Sigmoid colon (tissue), 7 donors: ENCODE measurements around the gene NKAIN4. TPM values are rescaled to one million over a fixed set of nuclear protein-coding genes. Genes with fewer than 3 reads are reported as not detected.

Source experiments
- DNase-seq: peaks from one replicate; pipeline ENCODE4 v3.0.0-alpha.2; 2019
- H3K27ac ChIP-seq, 4 donors: fragments of 200-600 bp; sonication (generic); one replicate each; pipeline ENCODE4 v1.5.1; 2016 to 2019; ENCODE audit warnings: mild to moderate bottlenecking in 1 of 4
- H3K27me3 ChIP-seq, 3 donors: fragments of 200-600 bp; sonication (generic); one replicate each; pipeline ENCODE4 v1.5.1; 2019; ENCODE audit warnings: mild to moderate bottlenecking in 1 of 3
- H3K36me3 ChIP-seq, 4 donors: fragments of 200-600 bp; sonication (generic); one replicate each; pipeline ENCODE4 v1.5.1; 2016 to 2019
- H3K4me1 ChIP-seq, 4 donors: fragments of 200-600 bp; sonication (generic); one replicate each; pipeline ENCODE4 v1.5.1; 2017 to 2019
- H3K4me3 ChIP-seq, 4 donors: fragments of 200-600 bp; sonication (generic); one replicate each; pipeline ENCODE4 v1.5.1; 2017 to 2019; ENCODE audit warnings: mild to moderate bottlenecking in 2 of 4, moderate library complexity in 1 of 4
- H3K9me3 ChIP-seq, 4 donors: fragments of 200-600 bp in 3 of 4; sonication (generic) in 3 of 4; one replicate each; pipeline versions ENCODE4 v1.5.1 to v1.6.1; 2013 to 2019
- EP300 ChIP-seq, 4 donors: sonication (generic); formaldehyde crosslinking; IDR thresholded peaks; one replicate each; pipeline ENCODE4 v1.6.1; 2017; ENCODE audit warnings: antibody characterized with exemption in 4 of 4
- POLR2A ChIP-seq, 2 donors: fragments of 450-650 bp; IDR thresholded peaks; one replicate each; pipeline ENCODE4 v1.6.1; 2016; ENCODE audit warnings: antibody characterized with exemption in 2 of 2, mild to moderate bottlenecking in 2 of 2, moderate library complexity in 2 of 2
- POLR2AphosphoS5 ChIP-seq, 4 donors: sonication (generic); formaldehyde crosslinking; IDR thresholded peaks; one replicate each; pipeline ENCODE4 v1.6.1; 2017; ENCODE audit warnings: antibody characterized with exemption in 4 of 4
- WGBS, 2 donors: extraction: QIAGEN DNeasy Blood & Tissue Kit; methylation state at CpG; one replicate each; pipeline ENCODE4 v1.1.7; 2013; 5-methylcytosine and 5-hydroxymethylcytosine counted together
- intact Hi-C: fragments of 100-400 bp; cut with DNase I; formaldehyde crosslinking; loops from one replicate; pipeline ENCODE4 v1.15.1; 2023
- polyA plus RNA-seq, 3 donors: library from polyadenylated mRNA; stranded (reverse); fragments of 200-250 nt; gene quantifications; one replicate each; pipeline ENCODE4 v1.2.3, GENCODE V29; 2013
- total RNA-seq, 4 donors: library from RNA; depleted of rRNA; stranded (reverse); fragments of >200 nt; gene quantifications; one replicate each; pipeline ENCODE4 v1.1.0, GENCODE V29; 2016
- TF ChIP-seq, protein P1 (sequence below), 4 experiments: fragments of 450-650 bp in 3 of 4; fragments of 200-600 bp in 1 of 4; IDR thresholded peaks; one replicate each; pipeline ENCODE4 v1.5.1; 2016 to 2019; ENCODE audit warnings: antibody characterized with exemption in 4 of 4, mild to moderate bottlenecking in 3 of 4, moderate library complexity in 2 of 4
- donor health status: healthy with polysubstance abuse.
- donor health status: Bipolar disorder and iron deficiency.
- donor health status: healthy.

The NKAIN4 gene
- total and polyA plus RNA-seq, 7 donors = 0.33 to 4.4 (median 0.95) TPM; not detected in 2

DNA sequence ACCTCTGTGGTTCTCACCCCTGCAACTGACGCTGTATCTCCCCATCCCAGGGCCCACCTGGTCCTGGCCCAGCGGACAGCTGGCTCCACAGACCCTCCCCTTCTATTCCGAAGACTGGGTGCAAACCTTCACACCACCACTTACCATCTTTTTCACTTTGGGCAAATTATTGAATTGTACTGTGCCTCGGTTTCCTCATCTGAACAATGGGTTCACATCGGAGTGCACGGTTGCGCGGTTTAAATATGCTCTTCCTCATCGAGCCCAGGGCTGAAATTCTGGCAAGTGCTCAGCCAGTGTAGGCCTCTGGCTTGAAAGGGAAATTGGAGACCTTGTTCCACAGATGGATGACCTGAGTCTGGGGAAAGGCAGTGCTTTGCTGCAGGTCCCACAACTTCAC, 15.5 kb upstream of the NKAIN4 start:
- DNase-seq = no peak
- H3K4me1 ChIP-seq = peaks cover 0 to 25% (median 24%) of the 10 kb centered on the region in 4 donors
- H3K9me3 ChIP-seq = no peaks in the 10 kb centered on the region
- no peak overlapping the region for H3K4me3 ChIP-seq
- H3K36me3 ChIP-seq = no peaks in the 10 kb centered on the region
- no peak for TF ChIP-seq EP300 (IDR thresholded peaks at IDR 0.05)
- TF ChIP-seq, protein P1, sequence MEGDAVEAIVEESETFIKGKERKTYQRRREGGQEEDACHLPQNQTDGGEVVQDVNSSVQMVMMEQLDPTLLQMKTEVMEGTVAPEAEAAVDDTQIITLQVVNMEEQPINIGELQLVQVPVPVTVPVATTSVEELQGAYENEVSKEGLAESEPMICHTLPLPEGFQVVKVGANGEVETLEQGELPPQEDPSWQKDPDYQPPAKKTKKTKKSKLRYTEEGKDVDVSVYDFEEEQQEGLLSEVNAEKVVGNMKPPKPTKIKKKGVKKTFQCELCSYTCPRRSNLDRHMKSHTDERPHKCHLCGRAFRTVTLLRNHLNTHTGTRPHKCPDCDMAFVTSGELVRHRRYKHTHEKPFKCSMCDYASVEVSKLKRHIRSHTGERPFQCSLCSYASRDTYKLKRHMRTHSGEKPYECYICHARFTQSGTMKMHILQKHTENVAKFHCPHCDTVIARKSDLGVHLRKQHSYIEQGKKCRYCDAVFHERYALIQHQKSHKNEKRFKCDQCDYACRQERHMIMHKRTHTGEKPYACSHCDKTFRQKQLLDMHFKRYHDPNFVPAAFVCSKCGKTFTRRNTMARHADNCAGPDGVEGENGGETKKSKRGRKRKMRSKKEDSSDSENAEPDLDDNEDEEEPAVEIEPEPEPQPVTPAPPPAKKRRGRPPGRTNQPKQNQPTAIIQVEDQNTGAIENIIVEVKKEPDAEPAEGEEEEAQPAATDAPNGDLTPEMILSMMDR (IDR thresholded peaks at IDR 0.05) = no peak
- no peak for TF ChIP-seq POLR2A (IDR thresholded peaks at IDR 0.05)
- TF ChIP-seq POLR2AphosphoS5 (IDR thresholded peaks at IDR 0.05) = no peak
- intact Hi-C loops = no loop called here
- no peak overlapping the region for H3K27ac ChIP-seq
- peaks cover 0 to 34% (median 24%) of the 10 kb centered on the region in 3 donors for H3K27me3 ChIP-seq
- WGBS, 2 donors = 92 to 93% methylated on average over 9 of the region's 9 CpGs

- DNase-seq = no peak
- intact Hi-C loops = no loop called here
- no peaks in the 10 kb centered on the region for H3K9me3 ChIP-seq
- H3K27ac ChIP-seq = no peak overlapping the region
- H3K4me1 ChIP-seq = peaks cover 0 to 17% (median 16%) of the 10 kb centered on the region in 4 donors
- H3K27me3 ChIP-seq = peaks cover 0 to 42% (median 29%) of the 10 kb centered on the region in 3 donors
- no peaks in the 10 kb centered on the region for H3K36me3 ChIP-seq
- no peak overlapping the region for H3K4me3 ChIP-seq
- WGBS, 2 donors = 35 to 39% methylated on average over 18 of the region's 18 CpGs
- TF ChIP-seq EP300 (IDR thresholded peaks at IDR 0.05) = no peak
- no peak for TF ChIP-seq POLR2A (IDR thresholded peaks at IDR 0.05)
- TF ChIP-seq, protein P1 (IDR thresholded peaks at IDR 0.05) = no peak
- no peak for TF ChIP-seq POLR2AphosphoS5 (IDR thresholded peaks at IDR 0.05)
Measured at GRCh38 chr20:63268671-63269439, 14.6 kb upstream of the NKAIN4 start.

DNA sequence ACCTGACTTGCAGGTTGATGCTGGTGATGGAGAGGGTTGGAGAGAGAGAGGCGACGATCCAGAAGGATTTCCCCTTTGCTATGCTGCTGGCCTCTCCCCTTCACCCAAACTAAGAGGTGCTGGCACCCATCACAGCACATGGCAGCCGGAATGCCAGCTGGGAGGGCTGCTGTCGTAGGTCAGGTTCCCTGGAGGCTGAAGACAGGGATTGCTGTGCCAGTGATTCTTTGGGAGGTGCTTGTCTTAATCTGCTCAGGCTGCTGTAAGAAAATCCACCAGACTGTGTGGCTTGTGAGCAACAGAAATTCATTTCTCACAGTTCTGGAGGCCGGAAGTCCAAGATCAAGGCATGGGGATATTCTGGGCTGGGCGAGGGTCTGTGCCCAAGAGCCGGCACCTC, 14.0 kb upstream of the NKAIN4 start:
- Histone ChIP-seq H3K36me3 (no peaks in the 10 kb centered on the region), H3K9me3 (no peaks in the 10 kb centered on the region), H3K27ac (no peak overlapping the region), H3K4me3 (no peak overlapping the region), H3K4me1 (peaks cover 0 to 11% (median 10%) of the 10 kb centered on the region in 4 donors), H3K27me3 (peaks cover 0 to 47% (median 29%) of the 10 kb centered on the region in 3 donors)
- WGBS, 2 donors = 68 to 71% methylated on average over 7 of the region's 7 CpGs
- intact Hi-C loops = no loop called here
- TF ChIP-seq POLR2A (IDR thresholded peaks at IDR 0.05) (no peak), EP300 (IDR thresholded peaks at IDR 0.05) (no peak), POLR2AphosphoS5 (IDR thresholded peaks at IDR 0.05) (no peak)
- TF ChIP-seq, protein P1 (IDR thresholded peaks at IDR 0.05) = no peak
- DNase-seq = no peak

DNA sequence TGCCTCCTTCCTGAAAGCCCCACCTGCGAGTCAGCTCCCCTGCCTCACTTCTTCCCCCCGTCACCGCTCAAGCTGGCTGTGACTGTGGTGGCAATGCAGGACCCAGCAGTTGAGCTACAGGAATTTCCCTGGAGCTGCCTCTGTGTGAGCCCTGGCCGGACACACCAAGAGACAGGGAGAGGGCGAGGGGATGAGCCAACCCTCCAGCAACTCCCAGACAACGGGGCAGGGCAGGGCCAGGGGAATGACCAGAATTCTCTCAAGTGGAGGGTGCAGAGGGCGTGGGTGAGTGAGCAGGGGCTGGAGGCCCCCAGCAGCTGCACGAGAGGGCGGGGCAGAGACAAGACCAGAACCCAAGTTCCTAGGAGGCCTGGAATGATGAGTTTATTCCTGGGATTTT, 13.4 kb upstream of the NKAIN4 start:
- Histone ChIP-seq H3K36me3 (no peaks in the 10 kb centered on the region), H3K4me3 (no peak overlapping the region), H3K27me3 (peaks cover 5 to 52% (median 34%) of the 10 kb centered on the region in 3 donors), H3K27ac (no peak overlapping the region), H3K9me3 (no peaks in the 10 kb centered on the region), H3K4me1 (peaks cover 0 to 10% (median 7%) of the 10 kb centered on the region in 4 donors)
- WGBS, 2 donors = 49 to 51% methylated on average over 9 of the region's 9 CpGs
- TF ChIP-seq POLR2A (IDR thresholded peaks at IDR 0.05) = no peak
- TF ChIP-seq POLR2AphosphoS5 (IDR thresholded peaks at IDR 0.05) = no peak
- TF ChIP-seq, protein P1 (IDR thresholded peaks at IDR 0.05) = no peak
- no peak for TF ChIP-seq EP300 (IDR thresholded peaks at IDR 0.05)
- DNase-seq = no peak
- intact Hi-C loops = no loop called here
